ENCODE results near the gene CCDC172. TPM values are rescaled to one million over a fixed set of nuclear protein-coding genes. Genes with fewer than 3 reads are reported as not detected.

CCDC172 gene
- total and polyA plus RNA-seq, 2 donors (not counting 1 experiment from before 2014, with no cell fraction given) = not detected

- Histone ChIP-seq H4K20me1 (ENCODE audit: control insufficient read depth, insufficient read depth, low read length, poor library complexity, severe bottlenecking) (no peaks in the 10 kb centered on the region), H3K4me2 (replicated peaks; ENCODE audit: low read depth, low read length, poor library complexity, severe bottlenecking) (no peak overlapping the region), H3K4me1 (ENCODE audit: control insufficient read depth in 2 of 2, insufficient read depth in 2 of 2, low read length in 2 of 2) (no peaks in the 10 kb centered on the region), H3K27me3 (replicated peaks in 1 of 4; ENCODE audit: control extremely low read depth in 1 of 4, control insufficient read depth in 3 of 4, insufficient read depth in 4 of 4, low read length in 3 of 4) (no peaks in the 10 kb centered on the region), H3K9ac (ENCODE audit: low read length) (no peak overlapping the region), H3K9me3 (ENCODE audit: control extremely low read depth in 1 of 3, control insufficient read depth in 2 of 3, insufficient read depth in 1 of 3, low read length in 2 of 3) (peaks cover 0 to 3% (median 0%) of the 10 kb centered on the region in 3 donors), H3K4me3 (ENCODE audit: control extremely low read depth in 1 of 5, extremely low read depth in 1 of 5, insufficient read depth in 1 of 5, low read depth in 2 of 5, low read length in 4 of 5) (no peak overlapping the region), H3K79me2 (ENCODE audit: control insufficient read depth, insufficient read depth, low read length) (no peaks in the 10 kb centered on the region), H3K36me3 (replicated peaks in 1 of 2; ENCODE audit: control extremely low read depth in 1 of 2, control insufficient read depth in 1 of 2, extremely low read depth in 1 of 2, insufficient read depth in 2 of 2, low read length in 1 of 2) (no peaks in the 10 kb centered on the region), H3K27ac (ENCODE audit: low read length in 2 of 2) (no peak overlapping the region), H2AFZ (ENCODE audit: insufficient read depth, low read depth, low read length, poor library complexity, severe bottlenecking) (no peak overlapping the region)
- ChIA-PET POLR2A (no interaction called here), CTCF (no interaction called here)
- Mint-ChIP-seq H3K27ac (no peak overlapping the region), H3K4me3 (no peak overlapping the region), H3K4me1 (no peaks in the 10 kb centered on the region), H3K9me3 (ENCODE audit: insufficient read depth) (no peaks in the 10 kb centered on the region), H3K27me3 (peaks cover 3% of the 10 kb centered on the region)
- DNase-seq = no peak
- intact Hi-C loops (cut with micrococcal nuclease) = no loop called here
- WGBS (ENCODE audit: insufficient coverage) = 100% methylated on average over 4 of the region's 6 CpGs
- TF ChIP-seq EZH2 (IDR thresholded peaks at IDR 0.05; ENCODE audit: borderline replicate concordance, insufficient read depth, low read depth, low read length, poor library complexity, severe bottlenecking) (no peak), CTCF (IDR thresholded peaks at IDR 0.05) (no peak)
- no peak for ATAC-seq (ENCODE audit: low read depth)
Measured at GRCh38 chr10:116403740-116404250, 79.5 kb downstream of the CCDC172 start.

- Histone ChIP-seq H2AFZ (ENCODE audit: insufficient read depth, low read depth, low read length, poor library complexity, severe bottlenecking) (no peak overlapping the region), H3K4me3 (ENCODE audit: control extremely low read depth in 1 of 5, extremely low read depth in 1 of 5, insufficient read depth in 1 of 5, low read depth in 2 of 5, low read length in 4 of 5) (no peak overlapping the region), H3K27ac (ENCODE audit: low read length in 2 of 2) (no peak overlapping the region), H3K9ac (ENCODE audit: low read length) (no peak overlapping the region), H3K79me2 (ENCODE audit: control insufficient read depth, insufficient read depth, low read length) (no peaks in the 10 kb centered on the region), H3K36me3 (replicated peaks in 1 of 2; ENCODE audit: control extremely low read depth in 1 of 2, control insufficient read depth in 1 of 2, extremely low read depth in 1 of 2, insufficient read depth in 2 of 2, low read length in 1 of 2) (no peaks in the 10 kb centered on the region), H4K20me1 (ENCODE audit: control insufficient read depth, insufficient read depth, low read length, poor library complexity, severe bottlenecking) (no peaks in the 10 kb centered on the region), H3K4me1 (ENCODE audit: control insufficient read depth in 2 of 2, insufficient read depth in 2 of 2, low read length in 2 of 2) (no peaks in the 10 kb centered on the region), H3K9me3 (ENCODE audit: control extremely low read depth in 1 of 3, control insufficient read depth in 2 of 3, insufficient read depth in 1 of 3, low read length in 2 of 3) (peaks cover 0 to 3% (median 0%) of the 10 kb centered on the region in 3 donors), H3K4me2 (replicated peaks; ENCODE audit: low read depth, low read length, poor library complexity, severe bottlenecking) (no peak overlapping the region), H3K27me3 (replicated peaks in 1 of 4; ENCODE audit: control extremely low read depth in 1 of 4, control insufficient read depth in 3 of 4, insufficient read depth in 4 of 4, low read length in 3 of 4) (no peaks in the 10 kb centered on the region)
- TF ChIP-seq CTCF (IDR thresholded peaks at IDR 0.05) (no peak), EZH2 (IDR thresholded peaks at IDR 0.05; ENCODE audit: borderline replicate concordance, insufficient read depth, low read depth, low read length, poor library complexity, severe bottlenecking) (no peak)
- intact Hi-C loops (cut with micrococcal nuclease) = no loop called here
- no peaks in the 10 kb centered on the region for H3K4me1 Mint-ChIP-seq
- no peak overlapping the region for H3K27ac Mint-ChIP-seq
- no peak for ATAC-seq (ENCODE audit: low read depth)
- H3K27me3 Mint-ChIP-seq = peaks cover 2% of the 10 kb centered on the region
- no peak for DNase-seq
- 8% methylated on average over 2 of the region's 7 CpGs for WGBS (ENCODE audit: insufficient coverage)
- ChIA-PET POLR2A (no interaction called here), CTCF (no interaction called here)
- no peaks in the 10 kb centered on the region for H3K9me3 Mint-ChIP-seq (ENCODE audit: insufficient read depth)
- H3K4me3 Mint-ChIP-seq = no peak overlapping the region
Measured at GRCh38 chr10:116408719-116409118, 84.5 kb downstream of the CCDC172 start.
